Stimulated activated CD4-positive, alpha-beta T cell treated with anti-CD3 and anti-CD28 coated beads, TNF-alpha, amount 100 ng/mL, for 24 hours (primary cell): ENCODE results near the gene NACC2.

Experiments used
- DNase-seq, 3 experiments: peaks; one replicate each; pipeline ENCODE4 v3.0.0-alpha.2; 2020; ENCODE audit warnings: low read depth in 3 of 3

NACC2 gene

DNA sequence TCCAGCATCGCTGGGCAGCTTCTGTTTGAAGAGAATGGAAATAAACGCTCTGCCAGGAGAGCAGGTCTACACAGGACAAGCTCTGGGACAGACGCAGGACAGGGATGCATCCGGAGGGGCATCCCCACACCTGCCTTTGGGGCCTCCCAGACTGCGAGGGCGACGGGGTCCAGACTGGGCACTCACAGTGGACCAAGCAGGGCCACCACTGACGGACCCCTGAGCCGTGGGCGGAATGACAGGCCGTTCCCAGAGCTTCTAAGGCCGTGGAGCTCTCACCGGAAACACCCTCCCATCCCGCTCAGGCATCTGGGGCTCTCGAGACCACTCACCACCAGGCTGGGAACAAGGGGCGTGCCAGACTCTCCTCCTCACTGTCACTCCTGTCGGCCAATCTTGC, 34.1 kb upstream of the NACC2 start:
- DNase-seq = no peak

DNA sequence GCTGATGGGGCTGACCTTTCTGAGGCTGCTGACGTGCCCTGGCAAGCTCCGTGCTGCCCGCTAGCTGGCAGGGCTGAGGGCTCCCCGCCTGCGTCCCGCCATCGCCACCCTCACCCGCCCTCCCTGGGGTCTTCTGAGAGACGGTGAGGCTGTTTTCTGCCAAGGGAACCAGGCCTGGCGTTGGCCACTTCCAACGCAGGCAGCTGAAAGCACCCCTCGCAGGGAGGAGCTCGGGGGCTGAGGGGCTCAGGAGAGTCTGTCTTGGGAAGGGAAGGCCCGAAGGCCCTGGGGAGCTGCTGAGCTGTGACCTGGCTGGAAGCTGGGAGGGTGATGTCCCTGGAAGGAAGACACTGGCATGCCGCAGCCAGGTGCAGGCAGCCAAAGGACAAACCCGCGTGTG, 33.3 kb upstream of the NACC2 start:
- DNase-seq = no peak

DNA sequence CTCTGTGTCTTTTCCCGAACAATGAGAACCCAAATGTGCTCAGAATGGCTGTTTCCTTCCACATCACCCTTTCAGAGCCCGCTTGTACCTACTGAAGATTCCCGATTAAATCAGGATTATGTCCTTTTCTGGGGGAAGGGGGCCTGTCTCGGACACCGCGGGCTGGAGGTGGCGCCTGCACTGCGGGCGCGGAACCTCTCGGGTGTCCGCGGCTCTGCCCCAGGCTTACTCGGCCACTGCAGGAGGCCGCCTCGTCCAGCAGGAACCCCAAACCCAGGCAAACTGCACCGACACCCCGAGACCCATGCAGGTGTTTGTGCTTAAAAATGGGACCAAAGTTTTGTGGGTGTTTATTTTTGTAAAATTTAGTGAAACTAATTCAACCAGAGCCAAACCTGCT, 32.2 kb upstream of the NACC2 start:
- no peak for DNase-seq

DNA sequence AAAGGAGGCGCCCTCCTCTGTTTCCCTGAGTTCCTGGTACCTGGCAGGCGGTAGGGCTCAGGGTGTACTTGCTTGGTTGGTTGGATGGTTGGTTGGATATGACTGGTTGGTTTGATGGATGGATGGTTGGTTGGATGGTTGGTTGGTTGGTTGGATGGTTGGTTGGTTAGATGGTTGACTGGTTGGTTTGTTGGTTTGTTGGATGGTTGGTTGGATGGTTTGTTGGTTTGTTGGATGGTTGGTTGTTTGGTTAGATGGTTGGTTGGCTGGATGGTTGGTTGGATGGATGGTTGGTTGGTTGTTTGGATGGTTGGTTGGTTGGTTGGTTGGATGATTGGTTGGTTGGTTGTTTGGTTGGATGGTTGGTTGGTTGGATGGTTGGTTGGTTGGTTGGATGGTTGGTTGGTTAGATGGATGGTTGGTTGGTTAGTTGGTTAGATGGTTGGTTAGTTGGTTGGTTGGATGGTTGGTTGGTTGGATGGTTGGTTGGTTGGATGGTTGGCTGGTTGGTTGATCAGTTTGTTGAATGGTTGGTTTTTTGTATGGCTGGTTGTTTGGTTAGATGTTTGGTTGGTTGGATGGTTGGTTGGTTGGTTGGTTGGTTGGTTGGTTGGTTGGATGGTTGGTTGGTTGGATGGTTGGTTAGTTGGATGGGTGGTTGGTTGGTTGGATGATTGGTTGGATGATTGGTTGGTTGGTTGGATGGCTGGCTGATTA, 30.0 kb upstream of the NACC2 start:
- DNase-seq = no peak

DNA sequence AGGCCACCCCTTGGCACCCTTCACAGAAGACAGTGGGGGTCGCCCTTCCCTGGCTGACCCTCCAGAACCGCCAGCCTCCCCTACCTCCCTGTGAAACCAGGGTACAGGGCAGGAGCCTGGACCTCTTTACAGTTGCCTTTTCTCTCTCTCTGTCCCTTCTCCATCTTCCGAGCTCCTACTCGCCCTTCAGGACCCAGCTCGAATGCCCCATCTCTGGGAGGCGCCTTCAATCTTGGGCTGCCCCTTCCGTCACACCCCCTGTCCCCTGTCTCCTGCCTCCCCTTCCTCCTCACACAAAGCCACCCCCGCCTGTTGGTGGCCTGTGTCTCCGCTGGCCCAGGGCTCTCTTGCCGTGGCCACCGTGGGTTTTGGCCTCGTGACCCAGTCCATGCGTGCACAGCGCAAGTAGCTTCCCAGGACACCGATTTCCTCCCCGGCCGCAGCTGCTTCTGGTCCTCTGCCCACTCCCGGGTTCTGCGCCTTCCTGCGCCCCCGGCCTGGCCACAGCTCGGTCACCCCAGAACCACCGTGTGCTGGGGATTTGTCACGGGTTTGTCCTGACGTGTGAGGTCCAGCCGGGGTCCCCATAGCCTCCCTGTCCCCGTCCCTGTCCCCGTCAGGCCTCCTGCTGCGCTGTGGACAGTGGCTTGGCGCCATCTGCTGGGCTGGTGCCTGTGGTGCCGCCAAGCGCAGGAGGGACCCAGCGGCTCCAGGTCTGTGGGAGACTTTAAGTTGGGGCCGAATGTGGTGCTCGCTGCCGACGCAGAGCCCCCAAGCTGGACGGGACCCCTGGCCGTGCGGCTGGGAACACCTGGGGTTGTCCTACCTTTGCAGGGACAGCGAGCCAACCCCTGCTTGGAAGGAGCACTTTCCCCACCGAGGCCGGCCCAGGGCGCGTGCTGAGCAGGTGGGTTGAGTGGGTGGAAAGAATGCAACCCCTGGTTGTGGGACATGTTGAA, 27.6 kb upstream of the NACC2 start:
- DNase-seq = peak; percentile 53 to 75 (median 67)

DNA sequence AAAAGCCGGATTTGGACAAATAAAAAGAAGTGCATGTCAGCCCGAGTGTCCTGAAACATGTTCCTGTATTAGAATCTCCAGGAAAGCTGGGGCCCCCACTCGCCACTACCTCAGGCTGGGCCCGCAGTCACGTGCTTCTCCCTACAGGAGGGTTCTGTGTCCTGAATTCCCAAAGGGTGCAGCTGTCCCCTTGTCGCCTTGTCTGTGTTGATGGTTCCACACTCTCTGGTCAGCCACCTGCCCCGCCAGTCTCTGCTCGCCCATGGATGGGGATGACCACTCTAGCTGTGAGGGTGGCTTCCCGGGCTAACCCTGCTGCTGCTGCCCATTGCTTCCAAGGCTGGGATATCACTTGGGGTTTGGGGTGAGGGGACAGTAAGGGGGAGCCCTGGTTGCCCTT, 26.7 kb upstream of the NACC2 start:
- no peak for DNase-seq

DNA sequence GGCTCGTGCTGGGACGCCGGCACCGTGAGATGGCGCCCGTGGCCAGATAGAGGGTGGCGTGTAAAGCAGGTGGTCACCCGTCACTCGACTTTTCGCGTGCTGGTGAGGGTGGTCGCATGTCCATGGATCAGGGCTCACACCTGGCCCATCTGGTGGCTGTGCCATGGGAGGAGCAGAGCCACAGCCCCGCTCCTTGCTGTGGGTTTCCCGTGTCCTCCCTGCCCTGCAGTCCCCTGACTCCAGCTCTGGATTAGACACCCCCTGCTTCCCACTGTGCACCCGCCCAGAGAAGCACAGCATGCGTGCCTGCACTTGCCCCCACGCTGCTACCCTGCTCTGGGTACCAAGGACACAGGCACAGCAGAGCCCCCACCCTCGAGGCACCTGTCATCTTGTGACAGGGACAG, 25.4 kb upstream of the NACC2 start:
- no peak for DNase-seq

DNA sequence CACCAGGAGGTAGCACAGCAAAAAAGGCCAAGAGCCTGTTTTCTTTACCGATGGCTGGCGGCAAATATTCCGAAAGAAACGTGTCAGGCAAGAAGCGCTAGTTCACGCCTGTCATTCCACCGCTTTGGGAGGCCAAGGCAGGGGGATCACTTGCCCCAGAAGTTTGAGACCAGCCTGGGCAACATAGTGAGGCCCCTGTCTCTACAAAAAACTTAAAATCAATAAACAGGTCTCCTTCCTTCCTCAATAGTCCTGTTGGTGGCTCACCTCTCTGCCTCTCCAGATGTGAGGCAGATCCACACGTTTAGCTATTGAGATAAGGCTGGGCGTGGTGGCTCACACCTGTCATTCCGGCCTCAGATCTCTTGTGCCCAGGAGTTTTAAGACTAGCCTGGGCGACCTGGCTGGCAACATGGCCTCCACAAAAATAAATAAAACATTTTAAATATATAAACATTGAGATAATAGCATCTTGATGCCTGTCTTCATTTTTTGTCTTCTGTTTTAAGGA, 24.8 kb upstream of the NACC2 start:
- DNase-seq = no peak

DNA sequence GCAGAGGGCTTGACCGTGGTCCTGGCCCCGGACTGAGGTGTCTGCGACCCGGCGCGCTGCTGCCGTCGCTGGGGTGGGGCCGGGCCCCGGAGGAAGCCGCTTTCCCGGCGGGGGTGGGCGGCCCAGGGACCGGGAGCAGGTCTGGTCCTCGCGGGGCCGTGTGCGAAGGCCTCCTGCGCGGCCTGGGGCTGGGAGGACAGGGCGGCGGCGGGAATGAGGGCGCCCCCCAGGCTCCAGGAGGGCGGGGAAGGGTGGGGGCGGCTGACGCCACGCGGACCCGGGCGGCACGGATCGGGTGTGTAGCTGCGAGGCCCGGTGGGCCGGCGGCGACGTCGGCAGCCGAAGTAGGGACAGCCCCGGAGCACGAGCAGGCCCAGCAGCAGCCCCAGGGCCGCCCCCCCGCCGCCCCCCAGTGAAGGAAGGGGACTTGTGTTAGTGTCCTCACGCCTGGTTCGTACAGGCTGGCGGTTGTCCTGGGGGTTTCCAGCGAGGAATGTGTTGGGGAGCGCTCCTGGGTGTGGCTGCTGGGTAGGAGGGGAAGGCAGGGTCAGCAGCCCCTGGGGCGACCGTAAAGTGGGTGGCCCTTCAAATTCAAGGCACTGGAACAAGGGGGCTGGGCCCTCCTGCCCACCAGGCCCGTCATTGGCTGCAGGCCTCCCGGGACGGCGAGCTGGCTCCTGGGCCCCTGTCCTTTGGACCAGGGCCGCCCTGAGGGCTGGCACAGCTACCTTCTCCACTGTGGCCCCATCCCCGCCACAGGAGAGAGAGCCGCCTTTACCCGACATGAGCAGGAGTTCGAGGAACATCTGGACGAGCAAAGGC, 24.2 kb upstream of the NACC2 start:
- DNase-seq = peak in 1 of 3 experiments; percentile 36

DNA sequence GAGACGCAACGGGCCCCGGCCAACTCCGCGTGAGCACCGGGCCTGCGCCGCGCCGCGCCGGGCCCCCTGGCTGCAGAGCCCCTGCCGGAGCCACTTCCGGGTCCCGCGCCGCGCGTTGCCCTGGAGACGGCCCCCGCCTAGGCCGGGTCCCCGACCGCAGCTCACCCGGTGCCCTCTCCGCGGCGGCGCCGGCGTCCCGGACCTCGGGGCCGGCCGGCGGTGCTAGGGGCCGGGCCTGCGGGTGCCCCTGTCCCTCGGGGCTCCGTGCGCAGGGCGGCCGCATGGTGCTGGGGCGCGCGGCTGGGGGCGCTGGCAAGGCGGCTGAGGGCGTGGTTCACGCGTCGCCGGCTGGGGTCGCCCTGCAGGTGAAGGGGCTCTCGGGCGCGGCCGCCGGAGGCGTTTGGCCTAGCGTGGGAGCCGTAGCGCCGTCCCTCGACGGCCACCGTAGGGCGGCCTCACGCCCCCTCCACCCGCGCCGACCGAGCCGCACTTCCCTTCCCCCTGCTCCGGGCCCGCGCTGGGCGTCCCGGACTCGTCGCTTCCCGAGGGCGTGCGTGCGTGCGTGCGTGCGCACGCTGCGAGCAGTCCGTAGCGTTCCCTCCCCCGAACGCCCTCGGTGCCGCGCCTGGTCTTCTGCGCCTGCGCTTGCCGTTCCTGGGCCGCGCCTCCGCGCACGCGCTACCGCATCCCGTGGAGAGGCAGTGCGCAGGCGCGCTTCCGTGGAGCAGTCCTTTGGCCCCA, 23.4 kb upstream of the NACC2 start, which contains the start of gene TMEM250:
Gene TMEM250, minus strand, starts transcription at position 556 of the 741 bp plus-strand sequence. CDS start 1,975 bp downstream, outside the sequence.
- DNase-seq = peak; percentile 90 to 96 (median 95)

DNA sequence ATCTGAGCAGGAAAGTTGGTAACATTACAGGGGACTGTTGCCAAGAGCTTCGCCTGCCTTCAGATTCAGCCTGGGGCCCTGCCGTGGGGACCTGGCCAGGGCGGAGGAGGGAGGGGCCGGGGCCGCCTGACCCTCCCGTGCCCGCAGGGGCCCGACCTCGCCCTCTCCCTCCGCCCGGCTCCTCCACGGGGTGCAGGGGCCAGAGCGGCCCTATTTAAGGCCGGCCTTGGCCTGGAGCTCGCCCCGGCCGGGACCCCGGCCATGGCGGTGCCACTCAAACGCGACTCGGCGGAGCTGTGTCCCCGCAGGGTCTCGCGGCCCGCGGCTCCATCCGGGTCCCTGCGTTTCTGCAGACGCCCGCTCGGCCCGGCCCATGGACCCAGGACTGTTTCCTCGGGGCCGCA, 22.8 kb upstream of the NACC2 start:
- no peak for DNase-seq

DNA sequence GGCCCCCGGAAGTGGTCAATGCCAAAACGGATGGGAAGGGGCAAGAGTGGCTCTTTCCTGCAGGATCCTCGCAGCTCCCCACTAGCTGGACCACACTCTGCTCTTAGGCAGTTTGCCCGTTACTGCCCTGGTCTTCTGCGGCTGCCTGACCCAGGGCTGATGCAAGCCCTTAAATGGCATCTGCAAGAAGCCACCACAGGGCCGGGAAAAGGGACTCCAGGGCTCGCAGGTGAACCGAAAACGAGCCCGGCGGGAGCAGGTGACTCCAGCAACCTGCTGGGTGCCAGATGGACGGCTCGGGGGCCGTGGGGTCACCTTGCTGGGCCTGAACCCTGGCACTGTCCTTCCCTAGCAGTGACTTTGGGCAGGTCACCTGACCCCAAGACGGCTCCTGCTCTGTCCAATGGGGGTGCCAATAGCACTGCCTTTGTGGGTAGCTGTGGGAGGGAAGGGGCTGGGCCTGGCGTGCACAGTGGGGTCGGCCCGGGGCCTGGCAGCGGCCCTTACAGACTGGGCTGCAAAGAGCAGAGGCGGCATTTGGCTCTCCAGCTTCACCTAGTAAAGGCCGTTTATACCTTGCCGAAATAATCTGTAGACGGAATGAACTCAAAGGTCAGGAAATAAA, 22.3 kb upstream of the NACC2 start:
- DNase-seq = peak in 1 of 3 experiments; percentile 46

DNA sequence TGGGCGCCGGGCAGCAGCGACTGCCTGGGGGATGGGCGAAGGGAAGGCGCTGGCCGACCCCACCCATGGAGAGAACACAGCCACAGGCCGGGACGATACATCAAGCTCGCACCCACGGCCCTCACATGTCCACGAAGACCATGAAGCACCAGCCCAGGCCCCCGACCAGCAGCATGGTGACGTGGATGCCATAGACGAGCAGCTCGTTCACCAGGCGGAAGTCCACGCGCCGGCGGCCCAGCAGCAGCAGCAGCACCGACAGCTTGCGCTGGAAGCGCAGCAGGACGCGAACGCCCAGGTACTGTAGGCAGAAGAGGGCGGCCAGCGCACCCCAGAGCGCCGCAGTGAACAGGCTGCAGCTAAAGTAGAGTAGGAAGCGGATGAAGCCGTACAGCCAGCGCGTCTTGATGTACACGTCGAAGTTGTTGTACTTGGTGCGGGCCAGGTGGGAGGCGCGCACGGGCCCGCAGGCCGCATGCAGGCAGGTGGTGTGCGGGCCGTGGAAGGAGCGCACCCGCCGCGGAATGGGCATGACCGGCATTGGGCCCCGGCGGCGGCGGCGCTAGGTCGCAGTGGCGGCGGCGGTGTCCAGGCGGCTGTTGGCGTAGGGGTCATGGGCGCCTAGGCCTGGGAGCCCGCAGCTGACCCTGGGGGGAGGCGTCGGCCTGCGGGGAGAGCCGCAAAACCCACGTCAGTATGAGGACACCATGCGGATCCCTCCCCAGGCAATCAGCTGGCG, 21.4 kb upstream of the NACC2 start:
- DNase-seq = no peak

DNA sequence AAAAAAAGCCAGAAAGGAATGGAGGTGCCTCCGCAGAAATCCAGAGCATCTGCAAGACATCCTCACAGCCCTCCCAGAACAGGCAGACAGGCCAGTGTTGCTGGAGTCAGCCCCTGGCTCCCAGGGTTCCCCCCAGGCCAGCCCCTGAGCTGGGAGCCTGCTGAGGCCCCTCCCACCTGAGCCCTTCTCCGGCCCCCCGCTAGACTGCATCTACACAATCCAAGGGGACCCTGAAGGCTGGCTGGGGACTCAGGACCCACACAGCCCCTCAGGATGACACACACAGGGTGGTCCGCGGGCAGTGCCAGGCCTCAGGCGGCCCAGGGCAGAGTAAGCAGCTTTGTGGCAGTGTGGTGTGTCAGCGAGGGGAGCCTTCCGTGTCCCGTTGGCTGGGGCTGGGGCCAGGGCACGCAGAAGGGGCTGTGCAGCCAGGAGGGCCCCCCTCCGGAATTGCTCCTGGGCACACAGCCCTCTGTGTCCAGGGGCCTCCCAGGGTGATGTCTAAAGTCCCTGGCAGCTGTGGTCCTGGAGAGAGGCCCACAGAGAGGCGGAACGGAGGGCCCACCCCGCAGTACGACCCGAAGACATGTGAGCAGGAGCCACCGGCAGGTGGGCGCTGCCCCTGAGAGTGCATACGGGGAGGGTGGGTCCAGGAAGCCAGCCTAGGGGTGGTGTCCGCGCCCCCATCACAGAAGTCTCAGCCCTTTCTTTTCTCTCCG, 20.7 kb upstream of the NACC2 start:
- no peak for DNase-seq

DNA sequence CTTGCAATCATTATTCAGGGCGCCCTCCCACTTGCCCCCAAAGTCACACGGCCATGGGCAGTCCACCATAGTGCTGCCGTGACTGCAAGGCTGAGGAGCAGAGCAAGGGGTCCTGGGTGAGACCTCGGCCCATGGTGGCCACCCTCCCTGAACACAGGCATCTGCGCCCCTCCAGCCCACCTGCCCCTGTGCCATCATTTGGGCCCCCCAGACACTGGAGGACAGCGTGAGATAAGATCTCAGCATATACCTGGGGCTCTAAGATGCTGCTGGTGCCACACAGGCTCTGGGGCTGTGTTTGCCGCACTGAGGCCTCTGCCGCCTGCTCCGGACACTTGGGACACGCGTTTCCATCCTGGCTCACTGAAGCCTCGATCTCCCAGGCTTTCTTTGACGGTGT, 20.1 kb upstream of the NACC2 start:
- DNase-seq = no peak

DNA sequence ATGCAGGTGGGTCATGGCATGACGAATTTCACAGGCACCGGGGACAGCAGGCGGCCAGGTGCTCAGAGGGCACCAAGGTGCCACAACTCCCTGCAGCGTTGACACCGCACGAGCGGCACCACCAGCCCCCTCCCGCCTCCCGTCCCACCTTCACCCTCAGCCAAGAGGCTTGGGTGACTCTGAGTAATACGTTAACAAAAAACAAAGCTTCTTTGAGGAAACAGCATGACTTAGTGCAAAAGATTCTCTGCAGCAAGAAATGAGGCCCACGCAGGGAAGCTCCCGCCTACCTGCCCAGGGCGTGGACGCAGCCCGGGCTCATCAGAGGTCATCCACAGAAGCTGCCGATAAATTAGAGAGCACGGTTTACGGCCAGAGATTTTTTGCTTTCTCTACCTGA, 19.5 kb upstream of the NACC2 start:
- no peak for DNase-seq

DNA sequence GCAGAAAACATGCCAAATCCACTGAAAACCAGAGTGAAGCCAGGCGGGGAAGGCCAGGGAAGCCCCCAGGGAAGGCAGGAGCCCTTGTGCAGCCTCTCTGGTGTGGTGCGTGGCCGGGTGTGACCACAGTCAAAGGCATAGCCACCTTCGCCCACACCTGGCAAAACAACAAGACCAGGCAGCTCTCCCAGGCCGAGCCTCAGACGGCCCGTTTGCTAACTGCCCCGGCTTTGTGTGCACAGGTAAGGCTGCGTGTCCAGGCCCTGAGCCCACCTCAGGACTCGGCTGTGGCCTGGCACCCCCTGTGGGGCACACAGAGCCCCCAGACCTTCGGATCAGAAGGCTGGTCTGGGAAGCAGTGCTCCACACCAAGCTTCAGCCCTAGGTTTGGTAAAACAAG, 17.5 kb upstream of the NACC2 start:
- no peak for DNase-seq

DNA sequence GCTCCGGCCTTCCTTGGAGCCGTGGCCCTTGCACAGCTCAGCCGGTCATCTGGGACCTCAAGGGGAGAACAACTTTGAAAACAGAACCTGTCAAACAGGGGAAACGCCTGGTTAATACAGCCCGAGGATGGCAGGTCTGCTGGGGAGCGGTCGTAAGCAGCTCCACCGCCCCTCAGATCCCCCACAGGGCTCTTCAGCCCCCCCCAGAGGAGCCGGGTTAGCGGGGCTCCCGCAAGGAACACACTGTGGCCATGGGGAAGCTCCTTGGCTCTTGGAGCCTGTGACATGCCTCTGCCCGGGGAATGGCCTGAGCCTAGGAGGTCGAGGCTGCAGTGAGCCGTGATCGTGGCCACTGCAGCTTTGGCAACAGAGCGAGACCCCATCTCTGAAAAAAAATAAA, 16.8 kb upstream of the NACC2 start:
- no peak for DNase-seq

DNA sequence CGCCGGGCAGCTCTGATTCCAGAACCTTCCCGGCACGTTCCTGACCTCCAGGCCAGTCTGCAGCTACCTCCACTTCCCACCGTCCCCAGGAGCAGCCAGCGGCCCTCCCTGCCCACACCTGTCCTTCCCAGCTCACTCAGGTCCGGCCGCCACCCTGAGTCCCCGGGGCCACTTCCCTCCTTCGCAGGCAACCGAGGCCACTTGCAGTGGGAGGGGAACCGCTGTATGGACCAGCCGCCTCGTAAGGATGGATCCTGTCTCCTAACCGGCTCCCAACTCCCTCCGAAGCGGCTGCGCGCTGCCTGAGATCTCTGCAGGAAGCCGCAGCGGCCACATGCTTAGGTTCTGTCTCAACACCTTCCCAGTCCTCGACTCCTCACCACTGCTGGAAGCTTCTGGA, 16.1 kb upstream of the NACC2 start:
- no peak for DNase-seq
